GM12874 (cell line): ENCODE data around the gene KDM8.

Experiments used
- CTCF ChIP-seq: IDR thresholded peaks from 2 replicates; pipeline ENCODE4 v1.5.1; 2011; ENCODE audit warnings: low read depth, mild to moderate bottlenecking, control low read depth, low read length, moderate library complexity; ENCODE audit not compliant: insufficient read depth

The KDM8 gene

GRCh38 chr16:27238591-27238990 lies 35.3 kb downstream of the KDM8 start:
- no peak for TF ChIP-seq CTCF

- TF ChIP-seq CTCF = no peak
These were observed 35.7 kb downstream of the KDM8 start for GRCh38 chr16:27239026-27239425.

GRCh38 chr16:27239906-27240655 lies 36.8 kb downstream of the KDM8 start:
- no peak for TF ChIP-seq CTCF

GRCh38 chr16:27240948-27241531 lies 37.7 kb downstream of the KDM8 start:
- TF ChIP-seq CTCF = no peak

GRCh38 chr16:27241658-27242057 lies 38.3 kb downstream of the KDM8 start:
- no peak for TF ChIP-seq CTCF

GRCh38 chr16:27242398-27242797 lies 39.1 kb downstream of the KDM8 start:
- TF ChIP-seq CTCF = no peak

- no peak for TF ChIP-seq CTCF
These were observed 39.7 kb downstream of the KDM8 start for GRCh38 chr16:27242868-27243590.
